Transverse colon (tissue), 4 donors: ENCODE data around the gene RPE.

Source experiments
- CTCF ChIP-seq, 5 experiments: fragments of 200-600 bp in 3 of 5; fragments of 450-650 bp in 2 of 5; sonication (generic) in 3 of 5; IDR thresholded peaks; 1 replicate in 2 of 5; 2 replicates in 3 of 5; pipeline ENCODE4 v1.5.1; 2016 to 2017; ENCODE audit warnings: antibody characterized with exemption in 5 of 5, inconsistent platforms in 3 of 5, mild to moderate bottlenecking in 2 of 5, moderate library complexity in 1 of 5
- EP300 ChIP-seq: sonication (generic); formaldehyde crosslinking; IDR thresholded peaks from one replicate; pipeline ENCODE4 v1.6.1; 2017; ENCODE audit warnings: antibody characterized with exemption, low read depth
- POLR2A ChIP-seq: fragments of 450-650 bp; IDR thresholded peaks from one replicate; pipeline ENCODE4 v1.6.1; 2016; ENCODE audit warnings: antibody characterized with exemption, mild to moderate bottlenecking, moderate library complexity
- POLR2AphosphoS5 ChIP-seq, 3 donors: sonication (generic); formaldehyde crosslinking; IDR thresholded peaks; one replicate each; pipeline ENCODE4 v1.6.1; 2016; ENCODE audit warnings: antibody characterized with exemption in 3 of 3

GRCh38 chr2:209990838-209991237, 11.6 kb upstream of the RPE start:
- TF ChIP-seq CTCF (IDR thresholded peaks at IDR 0.05) = no peak
- TF ChIP-seq POLR2AphosphoS5 (IDR thresholded peaks at IDR 0.05) = no peak
- no peak for TF ChIP-seq POLR2A
- TF ChIP-seq EP300 = no peak
